HepG2 (cell line): Measurements from ENCODE around the gene FMN2. TPM values are rescaled to one million over a fixed set of nuclear protein-coding genes. Genes with fewer than 3 reads are reported as not detected.

Experiments
- MBD4 ChIP-seq: IDR thresholded peaks from 2 replicates; pipeline ENCODE4 v1.6.1; 2012; ENCODE audit warnings: low read length, inconsistent platforms, borderline replicate concordance
- NPAS2 ChIP-seq: sonication (generic); formaldehyde crosslinking; IDR thresholded peaks from 2 replicates; pipeline ENCODE4 v1.8.0; 2022; ENCODE audit warnings: mild to moderate bottlenecking, missing genetic modification reagents, borderline replicate concordance
- SMAD3 ChIP-seq: sonication (generic); formaldehyde crosslinking; IDR thresholded peaks from 2 replicates; pipeline ENCODE4 v1.4.0; 2020; ENCODE audit warnings: missing genetic modification reagents
- polyA plus RNA-seq, 8 experiments: library from polyadenylated mRNA; depleted of rRNA in 3 of 8; stranded (reverse) in 7 of 8; unstranded in 1 of 8; fragments of >200 nt; fragmentation: Illumina TruSeq in 4 of 8; extraction: Trizol in 4 of 8; gene quantifications; 2 replicates each; pipeline versions ENCODE4 v1.2.1 to v1.2.3, GENCODE V29; 2011 to 2016; ENCODE audit warnings: low read depth in 4 of 8, missing spikeins in 1 of 8, mixed read lengths in 1 of 8; ENCODE audit not compliant: insufficient read depth in 1 of 8
- total RNA-seq, 5 experiments: library from RNA; depleted of rRNA; stranded (reverse); fragments of >200 nt; fragmentation: Illumina TruSeq; extraction: Trizol; gene quantifications; 2 replicates each; pipeline ENCODE4 v1.2.3, GENCODE V29; 2016; ENCODE audit warnings: low read depth in 1 of 5
- TF ChIP-seq, protein P1 (sequence below): sonication (generic); formaldehyde crosslinking; IDR thresholded peaks from 2 replicates; pipeline ENCODE4 v1.9.0; 2021; ENCODE audit warnings: mild to moderate bottlenecking, missing genetic modification reagents
- TF ChIP-seq, protein P2 (sequence below): sonication (generic); formaldehyde crosslinking; IDR thresholded peaks from 2 replicates; pipeline ENCODE4 v1.5.1; 2020; ENCODE audit warnings: mild to moderate bottlenecking, missing genetic modification reagents, borderline replicate concordance

The FMN2 gene
- total and polyA plus RNA-seq, 2 of the 13 experiments (the other 11 are each of a cell fraction or from before 2014, with no cell fraction given) = not detected

DNA sequence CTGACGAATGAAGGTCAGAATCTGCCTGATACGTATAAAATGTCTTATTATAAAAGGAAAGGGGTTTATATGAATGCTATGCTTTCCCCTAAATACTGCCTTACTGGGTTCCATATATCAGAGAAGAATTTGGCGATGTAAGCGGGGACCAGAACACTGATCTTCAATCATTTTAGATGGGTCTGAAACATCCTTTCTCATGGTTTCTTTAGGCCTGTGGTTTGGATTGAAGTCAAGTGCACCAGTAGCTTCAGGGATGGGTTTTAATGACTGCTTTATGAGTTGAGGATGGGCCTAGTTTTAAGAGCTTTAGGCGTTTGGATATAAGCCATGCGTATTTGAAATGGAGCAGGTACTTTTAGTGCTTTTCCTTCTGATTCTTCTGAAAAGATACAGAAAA, 6.9 kb downstream of the FMN2 start (continued):
- TF ChIP-seq, protein P1, sequence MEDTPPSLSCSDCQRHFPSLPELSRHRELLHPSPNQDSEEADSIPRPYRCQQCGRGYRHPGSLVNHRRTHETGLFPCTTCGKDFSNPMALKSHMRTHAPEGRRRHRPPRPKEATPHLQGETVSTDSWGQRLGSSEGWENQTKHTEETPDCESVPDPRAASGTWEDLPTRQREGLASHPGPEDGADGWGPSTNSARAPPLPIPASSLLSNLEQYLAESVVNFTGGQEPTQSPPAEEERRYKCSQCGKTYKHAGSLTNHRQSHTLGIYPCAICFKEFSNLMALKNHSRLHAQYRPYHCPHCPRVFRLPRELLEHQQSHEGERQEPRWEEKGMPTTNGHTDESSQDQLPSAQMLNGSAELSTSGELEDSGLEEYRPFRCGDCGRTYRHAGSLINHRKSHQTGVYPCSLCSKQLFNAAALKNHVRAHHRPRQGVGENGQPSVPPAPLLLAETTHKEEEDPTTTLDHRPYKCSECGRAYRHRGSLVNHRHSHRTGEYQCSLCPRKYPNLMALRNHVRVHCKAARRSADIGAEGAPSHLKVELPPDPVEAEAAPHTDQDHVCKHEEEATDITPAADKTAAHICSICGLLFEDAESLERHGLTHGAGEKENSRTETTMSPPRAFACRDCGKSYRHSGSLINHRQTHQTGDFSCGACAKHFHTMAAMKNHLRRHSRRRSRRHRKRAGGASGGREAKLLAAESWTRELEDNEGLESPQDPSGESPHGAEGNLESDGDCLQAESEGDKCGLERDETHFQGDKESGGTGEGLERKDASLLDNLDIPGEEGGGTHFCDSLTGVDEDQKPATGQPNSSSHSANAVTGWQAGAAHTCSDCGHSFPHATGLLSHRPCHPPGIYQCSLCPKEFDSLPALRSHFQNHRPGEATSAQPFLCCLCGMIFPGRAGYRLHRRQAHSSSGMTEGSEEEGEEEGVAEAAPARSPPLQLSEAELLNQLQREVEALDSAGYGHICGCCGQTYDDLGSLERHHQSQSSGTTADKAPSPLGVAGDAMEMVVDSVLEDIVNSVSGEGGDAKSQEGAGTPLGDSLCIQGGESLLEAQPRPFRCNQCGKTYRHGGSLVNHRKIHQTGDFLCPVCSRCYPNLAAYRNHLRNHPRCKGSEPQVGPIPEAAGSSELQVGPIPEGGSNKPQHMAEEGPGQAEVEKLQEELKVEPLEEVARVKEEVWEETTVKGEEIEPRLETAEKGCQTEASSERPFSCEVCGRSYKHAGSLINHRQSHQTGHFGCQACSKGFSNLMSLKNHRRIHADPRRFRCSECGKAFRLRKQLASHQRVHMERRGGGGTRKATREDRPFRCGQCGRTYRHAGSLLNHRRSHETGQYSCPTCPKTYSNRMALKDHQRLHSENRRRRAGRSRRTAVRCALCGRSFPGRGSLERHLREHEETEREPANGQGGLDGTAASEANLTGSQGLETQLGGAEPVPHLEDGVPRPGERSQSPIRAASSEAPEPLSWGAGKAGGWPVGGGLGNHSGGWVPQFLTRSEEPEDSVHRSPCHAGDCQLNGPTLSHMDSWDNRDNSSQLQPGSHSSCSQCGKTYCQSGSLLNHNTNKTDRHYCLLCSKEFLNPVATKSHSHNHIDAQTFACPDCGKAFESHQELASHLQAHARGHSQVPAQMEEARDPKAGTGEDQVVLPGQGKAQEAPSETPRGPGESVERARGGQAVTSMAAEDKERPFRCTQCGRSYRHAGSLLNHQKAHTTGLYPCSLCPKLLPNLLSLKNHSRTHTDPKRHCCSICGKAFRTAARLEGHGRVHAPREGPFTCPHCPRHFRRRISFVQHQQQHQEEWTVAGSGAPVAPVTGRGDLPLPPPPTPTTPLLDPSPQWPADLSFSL (CRISPR knock-in tag) = no peak
- TF ChIP-seq MBD4 (no peak), SMAD3 (CRISPR knock-in tag) (no peak), NPAS2 (no peak)
- TF ChIP-seq, protein P2, sequence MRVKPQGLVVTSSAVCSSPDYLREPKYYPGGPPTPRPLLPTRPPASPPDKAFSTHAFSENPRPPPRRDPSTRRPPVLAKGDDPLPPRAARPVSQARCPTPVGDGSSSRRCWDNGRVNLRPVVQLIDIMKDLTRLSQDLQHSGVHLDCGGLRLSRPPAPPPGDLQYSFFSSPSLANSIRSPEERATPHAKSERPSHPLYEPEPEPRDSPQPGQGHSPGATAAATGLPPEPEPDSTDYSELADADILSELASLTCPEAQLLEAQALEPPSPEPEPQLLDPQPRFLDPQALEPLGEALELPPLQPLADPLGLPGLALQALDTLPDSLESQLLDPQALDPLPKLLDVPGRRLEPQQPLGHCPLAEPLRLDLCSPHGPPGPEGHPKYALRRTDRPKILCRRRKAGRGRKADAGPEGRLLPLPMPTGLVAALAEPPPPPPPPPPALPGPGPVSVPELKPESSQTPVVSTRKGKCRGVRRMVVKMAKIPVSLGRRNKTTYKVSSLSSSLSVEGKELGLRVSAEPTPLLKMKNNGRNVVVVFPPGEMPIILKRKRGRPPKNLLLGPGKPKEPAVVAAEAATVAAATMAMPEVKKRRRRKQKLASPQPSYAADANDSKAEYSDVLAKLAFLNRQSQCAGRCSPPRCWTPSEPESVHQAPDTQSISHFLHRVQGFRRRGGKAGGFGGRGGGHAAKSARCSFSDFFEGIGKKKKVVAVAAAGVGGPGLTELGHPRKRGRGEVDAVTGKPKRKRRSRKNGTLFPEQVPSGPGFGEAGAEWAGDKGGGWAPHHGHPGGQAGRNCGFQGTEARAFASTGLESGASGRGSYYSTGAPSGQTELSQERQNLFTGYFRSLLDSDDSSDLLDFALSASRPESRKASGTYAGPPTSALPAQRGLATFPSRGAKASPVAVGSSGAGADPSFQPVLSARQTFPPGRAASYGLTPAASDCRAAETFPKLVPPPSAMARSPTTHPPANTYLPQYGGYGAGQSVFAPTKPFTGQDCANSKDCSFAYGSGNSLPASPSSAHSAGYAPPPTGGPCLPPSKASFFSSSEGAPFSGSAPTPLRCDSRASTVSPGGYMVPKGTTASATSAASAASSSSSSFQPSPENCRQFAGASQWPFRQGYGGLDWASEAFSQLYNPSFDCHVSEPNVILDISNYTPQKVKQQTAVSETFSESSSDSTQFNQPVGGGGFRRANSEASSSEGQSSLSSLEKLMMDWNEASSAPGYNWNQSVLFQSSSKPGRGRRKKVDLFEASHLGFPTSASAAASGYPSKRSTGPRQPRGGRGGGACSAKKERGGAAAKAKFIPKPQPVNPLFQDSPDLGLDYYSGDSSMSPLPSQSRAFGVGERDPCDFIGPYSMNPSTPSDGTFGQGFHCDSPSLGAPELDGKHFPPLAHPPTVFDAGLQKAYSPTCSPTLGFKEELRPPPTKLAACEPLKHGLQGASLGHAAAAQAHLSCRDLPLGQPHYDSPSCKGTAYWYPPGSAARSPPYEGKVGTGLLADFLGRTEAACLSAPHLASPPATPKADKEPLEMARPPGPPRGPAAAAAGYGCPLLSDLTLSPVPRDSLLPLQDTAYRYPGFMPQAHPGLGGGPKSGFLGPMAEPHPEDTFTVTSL = no peak
